GM18502 (cell line): ENCODE measurements around the gene ZBTB12.
"Not testable (repeated sequence)": the region's sequence is repeated elsewhere in the genome, so short reads cannot be mapped to it uniquely, and the experiment has no call there.

Experiments used
- ATAC-seq: cut with Tn5 transposase; IDR thresholded peaks from one replicate; pipeline ENCODE4 v1.9.1; 2021; ENCODE audit warnings: mild to moderate bottlenecking; ENCODE audit not compliant: unreplicated experiment, poor library complexity

The ZBTB12 gene

GRCh38 chr6:31927242-31927862 is 25.5 kb upstream of the ZBTB12 start, which contains the start of gene C2:
TSS of gene C2 (plus strand) at chr6:31927717. CDS start at chr6:31927753, 36 bp downstream.
- no peak for ATAC-seq

GRCh38 chr6:31922942-31923341 is 21.1 kb upstream of the ZBTB12 start:
- ATAC-seq: no peak

GRCh38 chr6:31920811-31921210 is 18.9 kb upstream of the ZBTB12 start:
- ATAC-seq: no peak

- no peak for ATAC-seq
These were observed 17.9 kb upstream of the ZBTB12 start for GRCh38 chr6:31919624-31920303.

GRCh38 chr6:31918069-31918720 is 16.3 kb upstream of the ZBTB12 start:
- ATAC-seq: no peak

GRCh38 chr6:31915756-31916155 is 13.9 kb upstream of the ZBTB12 start:
- ATAC-seq: no peak

- no peak for ATAC-seq
These were observed 13.5 kb upstream of the ZBTB12 start for GRCh38 chr6:31915351-31915750.

GRCh38 chr6:31911826-31912585 is 10.1 kb upstream of the ZBTB12 start:
- ATAC-seq: no peak

GRCh38 chr6:31909298-31909697 is 7.4 kb upstream of the ZBTB12 start:
- not testable (repeated sequence) for ATAC-seq

GRCh38 chr6:31908791-31909190 is 6.9 kb upstream of the ZBTB12 start:
- peak; percentile 73 for ATAC-seq

- not testable (repeated sequence) for ATAC-seq
These were observed 6.4 kb upstream of the ZBTB12 start for GRCh38 chr6:31908255-31908654.

GRCh38 chr6:31907158-31907813 is 5.4 kb upstream of the ZBTB12 start:
- ATAC-seq: no peak

- not testable (repeated sequence) for ATAC-seq
These were observed 4.8 kb upstream of the ZBTB12 start for GRCh38 chr6:31906727-31907126.

- no peak for ATAC-seq
These were observed 4.2 kb upstream of the ZBTB12 start for GRCh38 chr6:31906122-31906521.

GRCh38 chr6:31905041-31905440 is 3.2 kb upstream of the ZBTB12 start:
- ATAC-seq: no peak

- ATAC-seq: no peak
These were observed 2.1 kb upstream of the ZBTB12 start for GRCh38 chr6:31903957-31904356.

- no peak for ATAC-seq
These were observed 402 bp downstream of the ZBTB12 start for GRCh38 chr6:31901415-31901952.

- ATAC-seq: no peak
These were observed 920 bp downstream of the ZBTB12 start for GRCh38 chr6:31900917-31901414.

- ATAC-seq: no peak
These were observed 1.8 kb downstream of the ZBTB12 start for GRCh38 chr6:31899882-31900722.
